Non-pigmented ciliary epithelial cell (primary cell): ENCODE results near the gene MAGEB17.

ENCODE experiments used
- DNase-seq: peaks from one replicate; pipeline ENCODE4 v3.0.0-alpha.2; 2010; ENCODE audit warnings: low read depth

The MAGEB17 gene

GRCh38 chrX:16210061-16210460 lies 42.8 kb downstream of the MAGEB17 start:
- no peak for DNase-seq

GRCh38 chrX:16212024-16212423 lies 44.7 kb downstream of the MAGEB17 start:
- DNase-seq = no peak

- no peak for DNase-seq
Measured at GRCh38 chrX:16212436-16212835, 45.2 kb downstream of the MAGEB17 start.

GRCh38 chrX:16213961-16214360 lies 46.7 kb downstream of the MAGEB17 start:
- DNase-seq = no peak

GRCh38 chrX:16215660-16216059 lies 48.4 kb downstream of the MAGEB17 start:
- DNase-seq = no peak
